Suppressor macrophage (primary cell): ENCODE measurements around the gene SMCO4.

Source experiments
- DNase-seq, 4 experiments: peaks; one replicate each; pipeline ENCODE4 v3.0.0-alpha.2; 2020 to 2022

SMCO4 gene

DNA sequence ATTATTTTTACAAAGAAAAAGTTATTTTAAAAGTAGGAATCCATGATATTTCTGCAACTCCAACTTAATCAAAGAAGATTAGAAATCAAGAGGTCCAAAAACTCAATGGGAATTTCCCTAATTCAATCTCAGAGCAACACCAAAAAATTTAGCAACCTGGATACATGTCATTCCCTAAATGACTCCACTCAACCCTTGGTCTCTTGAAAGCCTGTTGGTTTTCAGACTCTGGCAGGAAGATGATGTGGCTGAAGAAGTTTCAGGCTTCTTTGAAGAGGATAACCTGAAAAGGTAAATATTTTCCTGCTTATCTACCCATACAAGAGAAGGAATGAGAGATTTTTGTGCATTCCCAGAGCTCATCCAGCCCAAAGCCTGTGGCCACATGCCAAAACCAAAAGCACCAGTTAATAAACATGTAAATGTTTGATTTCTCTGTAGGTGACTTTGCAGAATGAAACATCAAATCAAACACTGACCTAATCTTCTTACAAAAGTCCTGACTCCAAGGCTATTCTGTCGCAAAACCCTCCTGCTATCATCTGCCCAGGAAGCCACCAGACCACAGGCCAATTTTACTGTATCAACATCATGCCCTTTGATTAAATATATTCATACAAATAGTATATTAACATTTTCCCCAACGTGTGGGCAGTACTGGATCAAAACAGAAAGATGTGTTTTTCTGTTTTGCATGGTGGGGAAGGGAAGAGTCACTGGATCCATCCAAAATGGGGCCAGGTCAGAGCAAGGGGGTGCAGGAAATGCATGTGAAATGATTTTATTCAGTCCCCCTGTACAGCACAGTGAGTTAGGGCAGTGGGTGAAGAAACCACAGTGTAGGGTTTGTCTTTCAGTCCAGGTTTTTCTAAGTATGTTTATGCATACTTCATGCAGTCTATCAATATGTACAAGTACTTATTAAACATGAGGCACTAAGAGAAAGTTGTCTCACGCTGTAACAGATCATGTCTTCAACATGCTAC, 38.8 kb downstream of the SMCO4 start:
- DNase-seq = no peak

DNA sequence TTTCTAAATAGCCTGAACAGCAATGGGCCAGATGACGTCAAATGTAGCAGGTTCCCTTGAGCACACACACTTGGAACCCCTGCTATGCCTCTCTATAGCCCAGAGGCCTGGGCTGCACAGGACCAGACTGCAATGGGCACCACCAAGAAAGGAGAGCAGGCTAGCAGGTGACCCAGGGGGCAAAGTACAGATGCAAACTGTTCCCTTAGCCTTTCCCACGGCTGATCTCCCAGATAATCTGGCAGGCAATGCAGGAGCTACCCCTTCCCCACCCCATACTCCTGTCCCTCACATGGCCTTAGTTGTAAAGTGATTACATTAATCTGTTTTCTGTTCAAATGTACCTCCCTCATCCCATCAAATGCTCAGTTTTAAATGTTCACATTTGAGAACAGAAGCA, 41.3 kb downstream of the SMCO4 start:
- no peak for DNase-seq

- no peak for DNase-seq
Measured at GRCh38 chr11:93500759-93501158, 42.4 kb downstream of the SMCO4 start.

DNA sequence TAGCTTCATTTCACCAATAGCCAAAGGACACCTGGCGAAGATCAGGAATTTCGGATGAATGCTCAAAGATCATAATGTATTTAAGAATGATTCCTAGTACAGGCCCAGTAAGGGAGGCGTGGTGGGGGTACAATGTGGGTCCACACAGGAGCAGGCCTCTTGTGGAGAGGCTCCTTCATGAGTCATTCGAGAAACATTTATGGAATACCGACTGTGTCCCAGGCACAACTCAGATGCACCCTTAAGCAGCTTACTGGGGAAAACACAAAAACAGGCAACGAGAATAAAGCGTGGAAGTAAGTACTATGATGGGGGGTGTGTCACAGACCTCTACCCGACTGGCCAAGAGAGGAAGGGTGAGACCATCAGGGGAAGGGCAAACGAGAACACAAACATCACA, 44.5 kb downstream of the SMCO4 start:
- DNase-seq = no peak

- DNase-seq = no peak
Measured at GRCh38 chr11:93498161-93498560, 45.0 kb downstream of the SMCO4 start.

GRCh38 chr11:93497596-93497995, 45.6 kb downstream of the SMCO4 start:
- DNase-seq = peak; percentile 68 to 87 (median 82)

DNA sequence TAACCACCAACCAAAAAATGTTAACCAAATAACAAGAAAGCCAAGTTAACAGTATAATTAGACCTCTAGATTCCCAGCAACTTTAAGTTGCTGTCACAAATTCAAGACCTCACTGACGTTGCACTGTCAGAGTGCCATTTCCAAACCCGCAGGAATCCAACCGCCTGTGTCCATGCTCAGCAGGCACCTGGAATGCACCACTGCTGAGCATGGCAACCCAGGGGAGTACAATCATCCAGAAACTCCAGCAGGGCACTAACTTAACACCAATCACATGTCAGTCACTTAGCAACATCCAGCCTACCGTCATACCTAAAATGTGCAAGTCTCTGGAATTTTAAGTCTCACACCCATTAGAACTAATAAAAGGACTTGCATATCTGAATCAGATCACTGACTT, 48.8 kb downstream of the SMCO4 start:
- no peak for DNase-seq

DNA sequence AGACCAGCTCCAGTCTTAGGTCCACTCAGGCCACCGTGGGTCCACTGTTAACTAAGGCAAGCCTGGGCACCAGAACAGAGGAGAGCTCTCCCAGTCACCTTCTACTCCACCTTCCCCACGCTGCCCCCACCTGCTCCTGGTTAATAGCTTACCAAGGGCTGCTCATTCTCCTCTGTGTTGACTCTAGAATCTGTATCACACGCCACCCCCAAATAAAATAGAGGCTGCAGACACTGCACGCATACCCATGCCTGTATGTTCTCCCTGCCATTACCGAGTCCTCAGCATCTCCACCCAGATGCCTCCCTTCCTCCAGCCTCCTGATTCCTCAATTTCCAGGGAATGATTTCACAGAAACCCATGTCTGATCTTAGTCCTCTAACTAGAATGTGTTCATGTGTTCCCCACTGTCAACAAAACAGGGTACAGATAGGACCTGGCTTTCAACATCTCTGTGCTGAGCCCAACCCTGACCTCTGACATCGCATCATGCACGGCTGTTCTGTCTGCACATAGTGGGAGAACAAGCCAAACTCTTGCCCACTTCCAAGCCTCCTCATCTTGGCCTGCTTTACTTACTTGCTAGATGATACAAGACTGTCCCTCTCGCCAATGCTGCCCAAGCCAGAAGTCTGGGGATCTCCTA, 49.8 kb downstream of the SMCO4 start:
- no peak for DNase-seq

DNA sequence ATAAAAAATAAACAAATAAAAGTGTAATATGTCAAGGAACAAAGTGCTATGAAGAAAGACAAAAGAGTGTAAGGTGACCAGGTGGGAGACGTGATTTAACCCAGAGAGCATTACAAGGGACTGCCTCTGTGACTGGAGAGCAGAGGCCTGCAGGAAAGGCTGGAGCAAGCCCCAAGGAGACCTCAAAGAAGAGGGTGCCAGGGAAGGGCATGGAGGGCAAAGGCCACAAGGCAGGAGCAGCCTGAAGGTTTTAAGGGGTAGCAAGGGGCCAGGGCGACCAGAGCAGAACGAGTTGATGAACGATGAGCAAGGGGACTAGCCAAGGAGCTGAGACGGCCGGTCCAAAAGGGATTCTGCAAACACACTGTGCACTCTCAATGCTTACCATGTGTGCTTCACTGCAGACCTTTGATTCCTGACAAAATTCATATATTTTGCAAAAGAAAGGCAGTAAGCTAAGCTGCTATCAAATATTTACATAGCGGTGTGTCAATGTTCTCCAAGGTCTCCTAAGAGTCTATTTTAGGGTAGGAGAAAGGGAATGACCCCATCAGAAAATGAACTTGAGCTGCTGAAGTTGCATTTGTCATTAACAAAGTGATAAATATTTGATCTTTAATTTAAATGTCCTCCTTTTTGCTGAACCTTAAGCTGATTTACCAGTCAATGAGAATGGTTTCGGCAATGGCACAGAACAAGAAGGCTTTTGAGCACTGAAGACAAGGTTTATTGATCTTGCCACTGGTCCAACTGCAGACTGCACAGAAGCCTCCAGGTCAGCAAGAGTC, 50.5 kb downstream of the SMCO4 start:
- DNase-seq = no peak

DNA sequence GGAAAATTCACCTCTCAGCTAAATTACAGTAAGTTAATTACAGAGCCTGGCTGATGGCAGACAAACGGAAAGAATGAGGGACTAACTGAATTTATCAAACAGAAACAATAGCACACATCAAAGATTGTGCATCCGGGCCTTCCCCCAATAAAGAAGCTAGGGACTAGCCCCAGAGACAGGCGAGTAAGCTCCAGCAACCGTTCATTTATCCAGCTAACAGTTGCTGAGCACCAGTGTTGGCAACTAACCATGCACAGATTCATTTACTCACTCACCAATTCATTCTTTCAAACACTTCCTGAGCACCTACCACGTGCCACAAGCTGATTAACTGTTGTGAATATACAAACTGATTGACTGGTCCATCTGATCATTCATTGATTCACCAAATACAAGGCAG, 51.2 kb downstream of the SMCO4 start:
- DNase-seq = no peak

GRCh38 chr11:93490996-93491618, 52.1 kb downstream of the SMCO4 start:
- DNase-seq = no peak

- no peak for DNase-seq
Measured at GRCh38 chr11:93489841-93490240, 53.4 kb downstream of the SMCO4 start.

- no peak for DNase-seq
Measured at GRCh38 chr11:93487032-93487483, 56.1 kb downstream of the SMCO4 start.

DNA sequence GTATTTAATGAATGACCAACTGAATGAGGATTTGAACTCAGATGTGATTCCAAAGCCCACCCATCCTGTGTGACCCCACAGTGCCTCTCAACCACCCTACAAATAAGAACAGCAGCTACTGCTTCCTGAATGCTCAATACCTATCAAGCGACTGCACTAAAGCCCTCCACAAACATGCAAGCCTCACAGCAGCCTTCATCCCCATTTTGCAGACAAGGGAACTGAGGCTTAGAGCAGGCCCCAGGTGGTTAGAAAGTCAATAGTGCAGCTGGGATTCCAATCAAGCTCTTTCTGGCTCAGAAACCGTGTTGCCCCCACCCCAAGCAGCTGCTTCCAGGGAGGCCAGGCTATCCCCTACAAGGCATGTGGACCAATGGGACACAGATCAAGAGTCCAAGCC, 57.2 kb downstream of the SMCO4 start:
- DNase-seq = no peak

GRCh38 chr11:93484716-93485115, 58.5 kb downstream of the SMCO4 start:
- DNase-seq = no peak

DNA sequence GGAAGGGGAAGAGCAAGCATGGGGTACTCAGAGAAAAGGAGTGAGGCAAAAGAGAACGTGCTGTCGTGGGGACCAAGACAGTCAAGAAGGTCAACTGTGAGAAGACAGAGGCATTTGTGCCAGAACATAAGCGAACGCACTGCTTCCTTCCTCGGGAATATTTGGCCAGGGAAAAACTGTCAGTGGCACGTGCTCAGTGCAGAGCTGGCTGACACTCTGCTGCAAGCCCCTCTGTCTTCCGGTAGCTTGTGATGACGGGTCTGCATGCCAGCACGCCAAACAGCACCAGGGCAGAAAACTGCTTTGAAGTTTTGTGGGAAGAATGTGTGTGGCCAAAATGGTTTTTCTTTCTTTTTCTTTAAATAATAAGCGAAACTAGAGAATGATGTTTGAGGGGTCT, 60.6 kb downstream of the SMCO4 start:
- DNase-seq = no peak

DNA sequence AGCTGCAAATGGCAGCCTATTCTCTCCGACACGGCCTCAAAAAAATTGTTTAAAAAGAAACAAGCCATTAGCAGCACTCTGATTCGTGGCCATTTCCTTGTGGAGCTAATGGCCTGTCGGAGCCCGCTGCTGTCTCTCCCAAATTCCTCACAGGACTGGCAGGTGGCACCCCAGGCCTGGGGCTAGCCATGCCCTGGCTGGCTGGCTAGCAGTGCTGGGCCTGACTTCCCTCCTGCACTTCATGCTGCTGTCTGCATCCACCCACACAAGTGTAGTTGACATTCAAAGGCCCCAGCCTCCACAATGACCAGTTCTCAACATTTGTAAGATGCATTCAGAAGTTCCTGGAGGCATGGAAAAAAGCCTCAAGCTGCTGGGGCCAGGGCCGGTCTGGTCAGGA, 61.5 kb downstream of the SMCO4 start:
- DNase-seq = peak; percentile 72 to 86 (median 84)

GRCh38 chr11:93481279-93481678, 61.9 kb downstream of the SMCO4 start:
- DNase-seq = no peak

GRCh38 chr11:93480756-93481155, 62.4 kb downstream of the SMCO4 start:
- no peak for DNase-seq

GRCh38 chr11:93480256-93480655, 62.9 kb downstream of the SMCO4 start:
- no peak for DNase-seq

GRCh38 chr11:93478841-93479240, 64.3 kb downstream of the SMCO4 start:
- no peak for DNase-seq

- no peak for DNase-seq
Measured at GRCh38 chr11:93477684-93478234, 65.4 kb downstream of the SMCO4 start.
